CD8-positive, alpha-beta memory T cell (primary cell): ENCODE measurements around the gene FYN. TPM values are rescaled to one million over a fixed set of nuclear protein-coding genes. Genes with fewer than 3 reads are reported as not detected.

Experiments used
- CTCF ChIA-PET: fragments of 350-600 bp; sonication (Branson Sonifier 250); formaldehyde crosslinking; loops from one replicate; lab custom pipeline; 2021; ENCODE audit warnings: antibody characterized with exemption; lab: Charles Lee
- POLR2A ChIA-PET: fragments of 350-600 bp; sonication (Branson Sonifier 250); formaldehyde crosslinking; loops from one replicate; lab custom pipeline; 2021; ENCODE audit warnings: antibody characterized with exemption; lab: Charles Lee
- DNase-seq, 5 donors: peaks; one replicate each; pipeline versions ENCODE4 v3.0.0 to v3.0.0-alpha.2; 2020 to 2022; ENCODE audit warnings: mixed read lengths in 1 of 5
- H3K27ac ChIP-seq: one replicate; pipeline ENCODE4 v1.7.0; 2013; ENCODE audit warnings: low read depth, mild to moderate bottlenecking, low read length, moderate library complexity
- H3K27me3 ChIP-seq: 2 replicates; pipeline ENCODE4 v1.7.0; 2013; ENCODE audit warnings: low read length, mild to moderate bottlenecking; ENCODE audit not compliant: insufficient read depth, poor library complexity, severe bottlenecking
- H3K36me3 ChIP-seq: 2 replicates; pipeline ENCODE4 v1.7.0; 2013; ENCODE audit warnings: mild to moderate bottlenecking, low read length, moderate library complexity; ENCODE audit not compliant: insufficient read depth
- H3K4me1 ChIP-seq: 2 replicates; pipeline ENCODE4 v1.7.0; 2013; ENCODE audit warnings: mild to moderate bottlenecking, low read length, moderate library complexity; ENCODE audit not compliant: insufficient read depth
- H3K4me3 ChIP-seq: 2 replicates; pipeline ENCODE4 v1.7.0; 2013; ENCODE audit warnings: mild to moderate bottlenecking, low read length
- H3K9me3 ChIP-seq: 2 replicates; pipeline ENCODE4 v1.7.0; 2013; ENCODE audit warnings: mild to moderate bottlenecking, low read length
- H3K27ac Mint-ChIP-seq, 8 donors: one replicate each; pipeline ENCODE4 v1.8.0; 2020 to 2021; ENCODE audit warnings: mixed read lengths in 8 of 8, mild to moderate bottlenecking in 6 of 8, inconsistent platforms in 3 of 8, moderate library complexity in 3 of 8
- H3K27me3 Mint-ChIP-seq, 2 donors: one replicate each; pipeline ENCODE4 v1.8.0; 2020 to 2021; ENCODE audit warnings: mixed read lengths in 2 of 2, mild to moderate bottlenecking in 1 of 2, moderate library complexity in 1 of 2
- H3K36me3 Mint-ChIP-seq, 3 donors: one replicate each; pipeline ENCODE4 v1.8.0; 2020 to 2021; ENCODE audit warnings: mixed read lengths in 3 of 3, inconsistent platforms in 1 of 3, mild to moderate bottlenecking in 1 of 3
- H3K4me1 Mint-ChIP-seq, 3 donors: one replicate each; pipeline ENCODE4 v1.8.0; 2020 to 2021; ENCODE audit warnings: mixed read lengths in 3 of 3, inconsistent platforms in 1 of 3, mild to moderate bottlenecking in 1 of 3
- H3K4me3 Mint-ChIP-seq, 7 donors: one replicate each; pipeline ENCODE4 v1.8.0; 2020 to 2021; ENCODE audit warnings: mixed read lengths in 7 of 7, mild to moderate bottlenecking in 6 of 7, moderate library complexity in 4 of 7, inconsistent platforms in 2 of 7
- H3K9me3 Mint-ChIP-seq, 5 donors: one replicate each; pipeline ENCODE4 v1.8.0; 2020 to 2022; ENCODE audit warnings: mixed read lengths in 5 of 5, mild to moderate bottlenecking in 3 of 5, moderate library complexity in 2 of 5, inconsistent platforms in 1 of 5
- polyA plus RNA-seq: library from polyadenylated mRNA; unstranded; fragments of 300-500 nt; fragmentation: Illumina TruSeq; gene quantifications from one replicate; pipeline ENCODE4 v1.2.3, GENCODE V29; 2021
- total RNA-seq, 2 experiments: library from RNA; stranded (reverse); gene quantifications; one replicate each; pipeline ENCODE4 v1.2.3, GENCODE V29; 2021

FYN gene
- total and polyA plus RNA-seq, 3 experiments from 2014 or later, result 481 to 611 (median 491) TPM

DNA sequence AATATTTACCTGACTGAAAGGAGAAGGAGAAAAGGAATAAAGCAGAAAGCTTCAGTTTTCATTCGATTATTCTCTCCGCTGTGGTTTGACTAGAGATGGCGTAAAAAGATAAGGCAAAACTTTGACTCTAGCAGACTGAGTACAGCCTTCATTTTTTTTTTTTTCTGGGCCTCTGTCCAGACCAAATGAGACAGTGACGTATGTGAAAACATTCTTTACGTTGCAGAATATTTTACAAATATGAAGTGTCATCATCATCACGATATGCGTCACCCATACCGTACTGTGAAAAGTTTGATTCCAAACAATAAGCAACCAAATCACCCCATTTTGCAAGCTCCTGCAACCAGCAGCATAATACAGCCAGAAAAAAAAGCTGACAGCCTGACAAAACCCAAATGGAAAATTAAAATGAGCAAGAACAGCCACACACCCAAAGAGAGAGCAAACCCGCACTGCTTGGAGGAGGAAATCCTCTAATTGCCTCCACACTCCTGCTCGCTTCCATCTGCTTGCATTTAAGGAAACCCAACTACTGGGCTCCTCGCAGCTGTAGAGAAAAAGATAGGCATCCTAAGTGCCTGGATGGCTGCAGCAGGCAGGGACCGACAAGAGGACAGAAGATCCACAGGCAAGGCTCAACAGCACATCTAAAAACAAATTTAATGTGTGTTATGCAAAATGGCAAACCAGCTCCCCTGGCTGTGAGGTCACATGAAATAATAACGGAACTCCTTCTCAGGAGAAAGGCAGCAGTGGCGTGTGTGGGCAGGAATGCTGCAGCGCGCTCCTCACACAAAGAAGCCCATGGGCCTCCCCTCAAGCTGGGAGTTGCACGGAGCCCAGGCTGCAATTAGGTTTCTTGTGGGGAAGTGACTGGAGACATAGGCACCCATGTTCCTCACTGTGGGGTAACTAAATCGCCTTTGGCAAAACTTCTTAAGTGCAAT lies 113.1 kb downstream of the FYN start:
- peaks cover 0 to 4% (median 0%) of the 10 kb centered on the region in 5 donors for H3K9me3 Mint-ChIP-seq

GRCh38 chr6:111759331-111759835 lies 113.9 kb downstream of the FYN start:
- Mint-ChIP-seq H3K27ac (peak overlapping the region; percentile 96 to 100 (median 100)), H3K9me3 (peaks cover 0 to 4% (median 0%) of the 10 kb centered on the region in 5 donors), H3K4me3 (peak overlapping the region; percentile 96 to 99 (median 96)), H3K4me1 (peaks cover 67 to 92% (median 79%) of the 10 kb centered on the region in 3 donors), H3K27me3 (peaks cover 0 to 4% of the 10 kb centered on the region in 2 donors), H3K36me3 (peaks cover 11 to 82% (median 15%) of the 10 kb centered on the region in 3 donors)
- peak overlapping the region; percentile 71 for H3K4me3 ChIP-seq
- ChIA-PET POLR2A (interaction anchor here (0.9 to 2.9 kb wide), 10 partner anchors 9 to 114 kb away, joined by 3 to 10 read pairs (median 6); partner anchors contain the start of gene FYN), CTCF (interaction anchor here (1.0 to 4.1 kb wide), 15 partner anchors 11 to 284 kb away, joined by 3 to 19 read pairs (median 4); no protein-coding TSS in a partner anchor)
- peak in 1 of 5 donors; percentile 57 for DNase-seq
- H3K27me3 ChIP-seq, result no peaks in the 10 kb centered on the region
- peaks cover 97% of the 10 kb centered on the region for H3K4me1 ChIP-seq
- H3K9me3 ChIP-seq, result no peaks in the 10 kb centered on the region
- peak overlapping the region; percentile 93 for H3K27ac ChIP-seq
- H3K36me3 ChIP-seq, result no peaks in the 10 kb centered on the region

More for the DNA sequence above, 113.1 kb downstream of the FYN start:
- DNase-seq, result peak; percentile 33 to 93 (median 77)
- Histone ChIP-seq H3K36me3 (no peaks in the 10 kb centered on the region), H3K4me3 (peak overlapping the region; percentile 71), H3K27ac (peak overlapping the region; percentile 93), H3K9me3 (no peaks in the 10 kb centered on the region), H3K27me3 (no peaks in the 10 kb centered on the region), H3K4me1 (peaks cover 97% of the 10 kb centered on the region)
- ChIA-PET CTCF (interaction anchor here (1.0 to 4.7 kb wide), 16 partner anchors 10 to 283 kb away, joined by 3 to 30 read pairs (median 4); partner anchors contain the start of gene FYN), POLR2A (interaction anchor here (0.6 to 2.9 kb wide), 10 partner anchors 8 to 113 kb away, joined by 3 to 10 read pairs (median 5); partner anchors contain the start of gene FYN)
- peaks cover 0 to 4% of the 10 kb centered on the region in 2 donors for H3K27me3 Mint-ChIP-seq
- peak overlapping the region; percentile 96 to 100 (median 100) for H3K27ac Mint-ChIP-seq
- H3K36me3 Mint-ChIP-seq, result peaks cover 12 to 81% (median 14%) of the 10 kb centered on the region in 3 donors
- H3K4me3 Mint-ChIP-seq, result peak overlapping the region; percentile 96 to 99 (median 96)
- H3K4me1 Mint-ChIP-seq, result peaks cover 67 to 92% (median 79%) of the 10 kb centered on the region in 3 donors

DNA sequence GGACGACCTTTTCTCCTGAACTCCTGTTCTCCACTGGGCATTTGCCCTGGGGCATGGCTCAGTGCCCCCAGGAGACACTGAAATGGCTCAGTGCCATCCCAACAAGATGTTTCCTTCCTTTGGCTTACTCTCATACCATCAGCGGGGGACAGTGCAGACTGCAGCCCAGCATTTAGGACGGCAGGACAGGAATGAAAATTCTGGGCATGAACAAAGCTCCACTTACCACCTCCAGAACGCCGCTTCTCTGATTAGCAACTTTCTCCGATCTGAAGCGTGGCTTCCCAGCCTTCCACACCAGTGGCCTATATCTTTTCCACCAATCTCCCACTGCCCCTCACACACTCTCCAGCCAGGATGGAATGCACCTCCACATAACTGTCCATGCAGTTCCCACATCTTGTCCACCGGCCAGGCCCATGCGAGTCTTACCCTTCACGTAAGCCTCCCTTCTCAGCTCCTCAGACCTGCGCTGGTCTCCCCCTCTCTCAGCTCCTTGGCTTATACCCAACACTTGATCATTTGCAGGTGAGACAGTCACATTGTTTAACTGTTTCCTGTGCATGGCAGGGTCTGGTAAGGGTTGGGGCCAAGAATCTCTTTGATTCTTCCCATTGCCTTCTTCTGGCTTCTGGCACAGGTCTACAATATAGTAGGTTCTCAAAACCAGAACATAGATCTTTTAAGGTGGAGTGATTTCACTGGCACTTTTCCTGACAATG lies 114.5 kb downstream of the FYN start:
- H3K9me3 ChIP-seq, result no peaks in the 10 kb centered on the region
- Mint-ChIP-seq H3K4me3 (peak overlapping the region; percentile 96 to 99 (median 96)), H3K27me3 (peaks cover 0 to 4% of the 10 kb centered on the region in 2 donors), H3K27ac (peak overlapping the region; percentile 96 to 100 (median 100)), H3K36me3 (peaks cover 15 to 84% (median 20%) of the 10 kb centered on the region in 3 donors), H3K9me3 (peaks cover 0 to 4% (median 0%) of the 10 kb centered on the region in 5 donors), H3K4me1 (peaks cover 67 to 92% (median 79%) of the 10 kb centered on the region in 3 donors)
- no peaks in the 10 kb centered on the region for H3K36me3 ChIP-seq
- H3K27me3 ChIP-seq, result no peaks in the 10 kb centered on the region
- H3K4me3 ChIP-seq, result peak overlapping the region; percentile 71
- POLR2A ChIA-PET, result interaction anchor here (0.5 to 2.9 kb wide), 9 partner anchors 9 to 115 kb away, joined by 3 to 10 read pairs (median 6); partner anchors contain the start of gene FYN
- CTCF ChIA-PET, result interaction anchor here (0.8 to 4.1 kb wide), 11 partner anchors 10 to 284 kb away, joined by 3 to 19 read pairs (median 5); no protein-coding TSS in a partner anchor
- peaks cover 98% of the 10 kb centered on the region for H3K4me1 ChIP-seq
- peak in 3 of 5 donors; percentile 59 to 68 (median 62) for DNase-seq
- peak overlapping the region; percentile 93 for H3K27ac ChIP-seq

GRCh38 chr6:111757342-111757741 lies 115.9 kb downstream of the FYN start:
- DNase-seq, result peak in 4 of 5 donors; percentile 34 to 68 (median 46)
- Histone ChIP-seq H3K27ac (peak overlapping the region; percentile 93), H3K9me3 (no peaks in the 10 kb centered on the region), H3K4me1 (peaks cover 98% of the 10 kb centered on the region), H3K36me3 (peaks cover 4% of the 10 kb centered on the region), H3K4me3 (peak overlapping the region; percentile 71), H3K27me3 (no peaks in the 10 kb centered on the region)
- peak overlapping the region; percentile 96 to 99 (median 96) for H3K4me3 Mint-ChIP-seq
- peaks cover 0 to 4% of the 10 kb centered on the region in 2 donors for H3K27me3 Mint-ChIP-seq
- POLR2A ChIA-PET, result interaction anchor here (0.8 to 2.4 kb wide), 3 partner anchors 9 to 116 kb away, joined by 3 to 8 read pairs (median 3); partner anchors contain the start of gene FYN
- CTCF ChIA-PET, result no interaction called here
- peak overlapping the region; percentile 96 to 100 (median 100) for H3K27ac Mint-ChIP-seq
- H3K9me3 Mint-ChIP-seq, result peaks cover 0 to 4% (median 0%) of the 10 kb centered on the region in 5 donors
- H3K36me3 Mint-ChIP-seq, result peaks cover 23 to 89% (median 25%) of the 10 kb centered on the region in 3 donors
- peaks cover 67 to 92% (median 79%) of the 10 kb centered on the region in 3 donors for H3K4me1 Mint-ChIP-seq

DNA sequence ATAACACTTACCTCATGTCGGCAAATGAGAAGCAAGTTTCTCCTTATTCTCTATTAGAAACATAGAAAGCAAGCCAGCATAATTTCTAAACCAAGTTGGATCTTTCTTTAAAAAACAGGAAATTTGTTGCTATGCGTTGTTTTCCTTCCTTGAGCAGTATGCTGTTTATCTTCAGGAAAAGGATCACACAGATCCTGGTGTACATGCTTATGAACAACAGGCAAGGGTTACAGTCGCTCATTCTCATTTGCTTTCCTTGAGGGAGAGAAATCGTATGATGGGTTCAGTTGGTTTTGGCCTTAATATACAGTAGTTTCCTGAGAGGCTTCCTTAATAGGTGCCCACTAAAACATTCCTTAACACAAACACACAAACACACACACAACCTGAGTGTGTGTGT lies 118.8 kb downstream of the FYN start:
- CTCF ChIA-PET, result interaction anchor here (1.0 to 1.6 kb wide), 2 partner anchors 13 to 44 kb away, joined by 4 to 5 read pairs; no protein-coding TSS in a partner anchor
- Mint-ChIP-seq H3K27ac (peak overlapping the region; percentile 96 to 100 (median 100)), H3K36me3 (peaks cover 33 to 91% (median 36%) of the 10 kb centered on the region in 3 donors), H3K9me3 (no peaks in the 10 kb centered on the region), H3K4me1 (peaks cover 67 to 91% (median 80%) of the 10 kb centered on the region in 3 donors), H3K27me3 (peaks cover 0 to 2% of the 10 kb centered on the region in 2 donors), H3K4me3 (peak overlapping the region; percentile 87 to 99 (median 96))
- Histone ChIP-seq H3K4me1 (peaks cover 98% of the 10 kb centered on the region), H3K27me3 (no peaks in the 10 kb centered on the region), H3K36me3 (peaks cover 5% of the 10 kb centered on the region), H3K4me3 (peak overlapping the region; percentile 23), H3K9me3 (no peaks in the 10 kb centered on the region), H3K27ac (peak overlapping the region; percentile 0)
- POLR2A ChIA-PET, result interaction anchor here (0.6 to 1.6 kb wide), 5 partner anchors 10 to 879 kb away, joined by 3 to 6 read pairs (median 5); partner anchors contain the start of gene FYN
- DNase-seq, result no peak

GRCh38 chr6:111753573-111753972 lies 119.7 kb downstream of the FYN start:
- Mint-ChIP-seq H3K36me3 (peaks cover 30 to 90% (median 31%) of the 10 kb centered on the region in 3 donors), H3K4me3 (peak overlapping the region; percentile 87 to 99 (median 96)), H3K27ac (peak overlapping the region; percentile 96 to 100 (median 100)), H3K9me3 (no peaks in the 10 kb centered on the region), H3K27me3 (no peaks in the 10 kb centered on the region), H3K4me1 (peaks cover 74 to 91% (median 81%) of the 10 kb centered on the region in 3 donors)
- Histone ChIP-seq H3K36me3 (peaks cover 11% of the 10 kb centered on the region), H3K27me3 (no peaks in the 10 kb centered on the region), H3K27ac (no peak overlapping the region), H3K4me1 (peaks cover 98% of the 10 kb centered on the region), H3K4me3 (no peak overlapping the region), H3K9me3 (no peaks in the 10 kb centered on the region)
- CTCF ChIA-PET, result interaction anchor here (1.0 to 3.0 kb wide), 6 partner anchors 8 to 245 kb away, joined by 3 to 19 read pairs (median 4); no protein-coding TSS in a partner anchor
- DNase-seq, result no peak
- POLR2A ChIA-PET, result interaction anchor here (0.6 to 2.7 kb wide), 8 partner anchors 9 to 879 kb away, joined by 3 to 23 read pairs (median 3); partner anchors contain the start of gene FYN
